Measurements from ENCODE around the gene YPEL2.

- TF ChIP-seq POLR2A (IDR thresholded peaks at IDR 0.05; ENCODE audit: low read depth, low read length) (no peak), POLR2AphosphoS5 (IDR thresholded peaks at IDR 0.05; ENCODE audit: low read depth, low read length) (no peak)
Measured at GRCh38 chr17:59361386-59361785, 29.9 kb downstream of the YPEL2 start.

Measured in GM12892 (cell line).